Measurements from ENCODE around the gene KIDINS220. TPM values are rescaled to one million over a fixed set of nuclear protein-coding genes. Genes with fewer than 3 reads are reported as not detected.

KIDINS220 gene
- total and polyA plus RNA-seq, 9 of the 15 experiments (the other 6 are each of a cell fraction or from before 2014, with no cell fraction given) = 15.2 to 48.0 (median 34.4) TPM

- TF ChIP-seq RERE (CRISPR knock-in tag; IDR thresholded peaks at IDR 0.05; ENCODE audit: borderline replicate concordance) (no peak), SP2 (IDR thresholded peaks at IDR 0.05; ENCODE audit: extremely low read depth, low read depth, low read length, poor library complexity, severe bottlenecking) (no peak), FOXP1 (CRISPR knock-in tag; IDR thresholded peaks at IDR 0.05) (no peak), THAP12 (CRISPR knock-in tag; IDR thresholded peaks at IDR 0.05) (no peak), JUNB (CRISPR knock-in tag; conservative IDR thresholded peaks at IDR 0.05) (no peak), MBD1 (CRISPR knock-in tag; IDR thresholded peaks at IDR 0.05) (peak; percentile 31; the same call in 1 of the 2 replicates), BRCA1 (IDR thresholded peaks at IDR 0.05) (no peak), BRCA1 (CRISPR knock-in tag; IDR thresholded peaks at IDR 0.05) (no peak), SMAD2 (IDR thresholded peaks at IDR 0.05; ENCODE audit: low read depth, low read length) (no peak), DEAF1 (CRISPR knock-in tag; IDR thresholded peaks at IDR 0.05) (no peak), BCOR (IDR thresholded peaks at IDR 0.05) (no peak), TFAM (CRISPR knock-in tag; conservative IDR thresholded peaks at IDR 0.05) (no peak), RNF219 (CRISPR knock-in tag; IDR thresholded peaks at IDR 0.05) (no peak)
Measured at GRCh38 chr2:8682719-8683667, 154.4 kb downstream of the KIDINS220 start (continued).

Data from K562 (cell line).